Suppressor macrophage treated with lipopolysaccharide for 4 hours (primary cell): ENCODE results near the gene C5orf52.
"Not testable (repeated sequence)": the region's sequence is repeated elsewhere in the genome, so short reads cannot be mapped to it uniquely, and the experiment has no call there.

ENCODE experiments used
- DNase-seq: peaks from one replicate; pipeline ENCODE4 v3.0.0-alpha.2; 2020

C5orf52 gene

DNA sequence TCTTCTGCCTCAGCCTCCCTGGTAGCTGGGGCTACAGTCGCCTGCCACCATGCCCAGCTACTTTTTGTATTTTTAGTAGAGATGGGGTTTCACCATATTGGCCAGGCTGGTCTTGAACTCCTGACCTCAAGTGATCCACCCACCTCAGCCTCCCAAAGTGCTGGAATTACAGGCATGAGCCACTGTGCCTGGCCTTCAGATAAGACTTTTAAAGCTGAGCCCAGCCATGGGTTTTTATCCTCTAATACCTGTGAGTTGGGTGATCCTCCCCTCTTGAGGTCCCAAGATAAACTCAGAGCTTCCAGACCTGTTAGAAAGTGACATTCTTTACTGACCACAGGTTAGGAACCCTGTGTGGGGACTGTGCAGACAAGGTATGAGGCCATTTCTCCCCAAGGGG lies 56.5 kb downstream of the C5orf52 start:
- not testable (repeated sequence) for DNase-seq
